ENCODE results near the gene FAM221B.

FAM221B gene

GRCh38 chr9:35790025-35790384 is 38.5 kb downstream of the FAM221B start:
- DNase-seq (ENCODE audit: low read depth, low spot score) = no peak
- TF ChIP-seq ZNF274 (IDR thresholded peaks at IDR 0.05; ENCODE audit: low read depth, low read length) (no peak), YY1 (IDR thresholded peaks at IDR 0.05; ENCODE audit: insufficient read depth, insufficient read length) (no peak), SUZ12 (IDR thresholded peaks at IDR 0.05; ENCODE audit: extremely low read depth, insufficient read depth, insufficient read length) (no peak)
- Histone ChIP-seq H3K27me3 (ENCODE audit: insufficient read depth, insufficient read length) (peaks cover 9% of the 10 kb centered on the region), H3K9me3 (ENCODE audit: insufficient read depth, low read length) (no peaks in the 10 kb centered on the region), H3K4me3 (ENCODE audit: insufficient read length, low read depth) (no peak overlapping the region), H3K4me1 (ENCODE audit: insufficient read depth, insufficient read length) (peaks cover 4% of the 10 kb centered on the region), H3K36me3 (ENCODE audit: insufficient read depth, insufficient read length, low read length) (no peaks in the 10 kb centered on the region), H3K9ac (ENCODE audit: insufficient read length, low read depth) (peak overlapping the region; percentile 27)

GRCh38 chr9:35789541-35789940 is 39.0 kb downstream of the FAM221B start:
- Histone ChIP-seq H3K27me3 (ENCODE audit: insufficient read depth, insufficient read length) (peaks cover 9% of the 10 kb centered on the region), H3K9ac (ENCODE audit: insufficient read length, low read depth) (no peak overlapping the region), H3K36me3 (ENCODE audit: insufficient read depth, insufficient read length, low read length) (no peaks in the 10 kb centered on the region), H3K4me3 (ENCODE audit: insufficient read length, low read depth) (no peak overlapping the region), H3K9me3 (ENCODE audit: insufficient read depth, low read length) (no peaks in the 10 kb centered on the region), H3K4me1 (ENCODE audit: insufficient read depth, insufficient read length) (peaks cover 4% of the 10 kb centered on the region)
- DNase-seq (ENCODE audit: low read depth, low spot score) = no peak
- no peak for TF ChIP-seq ZNF274 (IDR thresholded peaks at IDR 0.05; ENCODE audit: low read depth, low read length)
- TF ChIP-seq SUZ12 (IDR thresholded peaks at IDR 0.05; ENCODE audit: extremely low read depth, insufficient read depth, insufficient read length) = no peak
- no peak for TF ChIP-seq YY1 (IDR thresholded peaks at IDR 0.05; ENCODE audit: insufficient read depth, insufficient read length)

- H3K27me3 ChIP-seq (ENCODE audit: insufficient read depth, insufficient read length) = no peaks in the 10 kb centered on the region
- H3K4me1 ChIP-seq (ENCODE audit: insufficient read depth, insufficient read length) = no peaks in the 10 kb centered on the region
- no peak for DNase-seq (ENCODE audit: low read depth, low spot score)
- H3K9me3 ChIP-seq (ENCODE audit: insufficient read depth, low read length) = no peaks in the 10 kb centered on the region
- H3K4me3 ChIP-seq (ENCODE audit: insufficient read length, low read depth) = no peak overlapping the region
- H3K9ac ChIP-seq (ENCODE audit: insufficient read length, low read depth) = no peak overlapping the region
- TF ChIP-seq ZNF274 (IDR thresholded peaks at IDR 0.05; ENCODE audit: low read depth, low read length) (no peak), YY1 (IDR thresholded peaks at IDR 0.05; ENCODE audit: insufficient read depth, insufficient read length) (no peak), SUZ12 (IDR thresholded peaks at IDR 0.05; ENCODE audit: extremely low read depth, insufficient read depth, insufficient read length) (no peak)
- H3K36me3 ChIP-seq (ENCODE audit: insufficient read depth, insufficient read length, low read length) = no peaks in the 10 kb centered on the region
Measured at GRCh38 chr9:35783418-35783817, 45.1 kb downstream of the FAM221B start.

GRCh38 chr9:35781066-35781465 is 47.5 kb downstream of the FAM221B start:
- Histone ChIP-seq H3K27me3 (ENCODE audit: insufficient read depth, insufficient read length) (no peaks in the 10 kb centered on the region), H3K9me3 (ENCODE audit: insufficient read depth, low read length) (no peaks in the 10 kb centered on the region), H3K4me1 (ENCODE audit: insufficient read depth, insufficient read length) (no peaks in the 10 kb centered on the region), H3K36me3 (ENCODE audit: insufficient read depth, insufficient read length, low read length) (no peaks in the 10 kb centered on the region), H3K4me3 (ENCODE audit: insufficient read length, low read depth) (no peak overlapping the region), H3K9ac (ENCODE audit: insufficient read length, low read depth) (no peak overlapping the region)
- no peak for DNase-seq (ENCODE audit: low read depth, low spot score)
- TF ChIP-seq YY1 (IDR thresholded peaks at IDR 0.05; ENCODE audit: insufficient read depth, insufficient read length) (no peak), SUZ12 (IDR thresholded peaks at IDR 0.05; ENCODE audit: extremely low read depth, insufficient read depth, insufficient read length) (no peak), ZNF274 (IDR thresholded peaks at IDR 0.05; ENCODE audit: low read depth, low read length) (no peak)

GRCh38 chr9:35778496-35778895 is 50.0 kb downstream of the FAM221B start:
- no peaks in the 10 kb centered on the region for H3K36me3 ChIP-seq (ENCODE audit: insufficient read depth, insufficient read length, low read length)
- no peak for DNase-seq (ENCODE audit: low read depth, low spot score)
- H3K4me3 ChIP-seq (ENCODE audit: insufficient read length, low read depth) = no peak overlapping the region
- TF ChIP-seq SUZ12 (IDR thresholded peaks at IDR 0.05; ENCODE audit: extremely low read depth, insufficient read depth, insufficient read length) = no peak
- TF ChIP-seq YY1 (IDR thresholded peaks at IDR 0.05; ENCODE audit: insufficient read depth, insufficient read length) = no peak
- no peak for TF ChIP-seq ZNF274 (IDR thresholded peaks at IDR 0.05; ENCODE audit: low read depth, low read length)
- no peaks in the 10 kb centered on the region for H3K4me1 ChIP-seq (ENCODE audit: insufficient read depth, insufficient read length)
- H3K9ac ChIP-seq (ENCODE audit: insufficient read length, low read depth) = no peak overlapping the region
- H3K27me3 ChIP-seq (ENCODE audit: insufficient read depth, insufficient read length) = no peaks in the 10 kb centered on the region
- no peaks in the 10 kb centered on the region for H3K9me3 ChIP-seq (ENCODE audit: insufficient read depth, low read length)

- no peaks in the 10 kb centered on the region for H3K36me3 ChIP-seq (ENCODE audit: insufficient read depth, insufficient read length, low read length)
- H3K9me3 ChIP-seq (ENCODE audit: insufficient read depth, low read length) = no peaks in the 10 kb centered on the region
- DNase-seq (ENCODE audit: low read depth, low spot score) = no peak
- TF ChIP-seq ZNF274 (IDR thresholded peaks at IDR 0.05; ENCODE audit: low read depth, low read length) (no peak), YY1 (IDR thresholded peaks at IDR 0.05; ENCODE audit: insufficient read depth, insufficient read length) (no peak), SUZ12 (IDR thresholded peaks at IDR 0.05; ENCODE audit: extremely low read depth, insufficient read depth, insufficient read length) (no peak)
- H3K9ac ChIP-seq (ENCODE audit: insufficient read length, low read depth) = no peak overlapping the region
- no peak overlapping the region for H3K4me3 ChIP-seq (ENCODE audit: insufficient read length, low read depth)
- H3K27me3 ChIP-seq (ENCODE audit: insufficient read depth, insufficient read length) = no peaks in the 10 kb centered on the region
- no peaks in the 10 kb centered on the region for H3K4me1 ChIP-seq (ENCODE audit: insufficient read depth, insufficient read length)
Measured at GRCh38 chr9:35776018-35776417, 52.5 kb downstream of the FAM221B start.

- no peaks in the 10 kb centered on the region for H3K36me3 ChIP-seq (ENCODE audit: insufficient read depth, insufficient read length, low read length)
Measured at GRCh38 chr9:35774907-35775635, 53.5 kb downstream of the FAM221B start.

More at GRCh38 chr9:35774907-35775635, 53.5 kb downstream of the FAM221B start:
- DNase-seq (ENCODE audit: low read depth, low spot score) = no peak
- Histone ChIP-seq H3K27me3 (ENCODE audit: insufficient read depth, insufficient read length) (no peaks in the 10 kb centered on the region), H3K9ac (ENCODE audit: insufficient read length, low read depth) (no peak overlapping the region), H3K4me1 (ENCODE audit: insufficient read depth, insufficient read length) (no peaks in the 10 kb centered on the region), H3K4me3 (ENCODE audit: insufficient read length, low read depth) (no peak overlapping the region), H3K9me3 (ENCODE audit: insufficient read depth, low read length) (no peaks in the 10 kb centered on the region)
- no peak for TF ChIP-seq YY1 (IDR thresholded peaks at IDR 0.05; ENCODE audit: insufficient read depth, insufficient read length)
- TF ChIP-seq SUZ12 (IDR thresholded peaks at IDR 0.05; ENCODE audit: extremely low read depth, insufficient read depth, insufficient read length) = no peak
- TF ChIP-seq ZNF274 (IDR thresholded peaks at IDR 0.05; ENCODE audit: low read depth, low read length) = no peak

Data from NT2/D1 (cell line).